HepG2 (cell line): ENCODE data around the gene ATP10A. TPM values are rescaled to one million over a fixed set of nuclear protein-coding genes. Genes with fewer than 3 reads are reported as not detected.

Experiments
- ATAC-seq: fragments of 200-7000 bp; cut with Tn5 transposase; 3 replicates; pipeline ENCODE4 v1.9.1; 2020; ENCODE audit warnings: mild to moderate bottlenecking, moderate library complexity
- BruUV-seq: library from RNA; stranded (reverse); fragments of 400-500 nt; replicated peaks from 2 replicates; lab custom pipeline; 2021; lab: Mats Ljungman, UMichigan
- CTCF ChIA-PET: fragments of 300-600 bp; formaldehyde crosslinking; extraction: SDS; loops from one replicate; lab custom pipeline; 2021; ENCODE audit warnings: low total read pairs, inconsistent platforms, low intra/inter-chr PET ratio; lab: Yijun Ruan, JAX
- POLR2A ChIA-PET: fragments of 350-600 bp; sonication (Branson Sonifier 250); formaldehyde crosslinking; loops from one replicate; lab custom pipeline; 2020; ENCODE audit warnings: antibody characterized with exemption, inconsistent platforms; lab: Yijun Ruan, JAX
- DNase-seq: peaks from one replicate; pipeline ENCODE4 v3.0.0-alpha.2; 2015; ENCODE audit warnings: low spot score
- FAIRE-seq: peaks from 3 replicates; lab custom pipeline; 2011; peaks lifted over from hg19 to GRCh38; lab: Jason Lieb, UNC
- H2AFZ ChIP-seq: one replicate; pipeline ENCODE4 v1.6.1; 2011; ENCODE audit warnings: low read length, inconsistent platforms
- H3K27ac ChIP-seq: fragments of 300-600 bp; 3 replicates; pipeline ENCODE4 v1.8.0; 2011; ENCODE audit warnings: mixed run types, mild to moderate bottlenecking, mixed read lengths, low read length, inconsistent platforms; ENCODE audit not compliant: insufficient read depth; ENCODE audit errors: extremely low read length
- H3K27me3 ChIP-seq, 2 experiments: fragments of 200-600 bp in 1 of 2; 2 replicates in 1 of 2; 3 replicates in 1 of 2; pipeline versions ENCODE4 v1.6.0 to v1.8.0; 2011; ENCODE audit warnings: low read length in 2 of 2, mild to moderate bottlenecking in 2 of 2, moderate library complexity in 2 of 2, inconsistent platforms in 1 of 2; ENCODE audit not compliant: insufficient read depth in 2 of 2, control insufficient read depth in 1 of 2
- H3K36me3 ChIP-seq, 2 experiments: fragments of 200-600 bp in 1 of 2; replicated peaks in 1 of 2; 2 replicates in 1 of 2; 3 replicates in 1 of 2; pipeline versions ENCODE4 v1.5.1 to v1.8.0; 2011; ENCODE audit warnings: low read length in 2 of 2, inconsistent platforms in 1 of 2; ENCODE audit not compliant: insufficient read depth in 2 of 2, control insufficient read depth in 1 of 2
- H3K4me1 ChIP-seq: 2 replicates; pipeline ENCODE4 v1.5.1; 2012; ENCODE audit warnings: low read length, inconsistent platforms; ENCODE audit not compliant: insufficient read depth
- H3K4me2 ChIP-seq: 2 replicates; pipeline ENCODE4 v1.6.0; 2011; ENCODE audit warnings: low read depth, low read length, inconsistent platforms
- H3K4me3 ChIP-seq, 3 experiments: fragments of 200-600 bp in 1 of 3; sonication (generic), shearing (Covaris generic) in 1 of 3; replicated peaks in 1 of 3; 2 replicates each; pipeline ENCODE4 v1.5.1; 2011 to 2016; ENCODE audit warnings: low read length in 3 of 3, inconsistent platforms in 2 of 3, low read depth in 2 of 3, mild to moderate bottlenecking in 2 of 3, control low read depth in 1 of 3, mixed read lengths in 1 of 3; ENCODE audit not compliant: insufficient read depth in 1 of 3
- H3K79me2 ChIP-seq: one replicate; pipeline ENCODE4 v1.6.1; 2011; ENCODE audit warnings: low read length, inconsistent platforms; ENCODE audit not compliant: insufficient read depth
- H3K9ac ChIP-seq: 2 replicates; pipeline ENCODE4 v1.6.0; 2011; ENCODE audit warnings: mild to moderate bottlenecking, low read depth, low read length, inconsistent platforms; ENCODE audit not compliant: insufficient read depth
- H3K9me3 ChIP-seq: 2 replicates; pipeline ENCODE4 v1.5.1; 2012; ENCODE audit warnings: mild to moderate bottlenecking, low read length
- H4K20me1 ChIP-seq: 2 replicates; pipeline ENCODE4 v1.6.0; 2011; ENCODE audit warnings: inconsistent platforms, mild to moderate bottlenecking, low read length, moderate library complexity; ENCODE audit not compliant: insufficient read depth
- ESRRA ChIP-seq: sonication (generic); formaldehyde crosslinking; IDR thresholded peaks from 2 replicates; pipeline ENCODE4 v1.5.1; 2020; ENCODE audit warnings: mild to moderate bottlenecking, low read depth, missing genetic modification reagents
- EZH2 ChIP-seq: conservative IDR thresholded peaks from 2 replicates; pipeline ENCODE4 v1.6.1; 2012; ENCODE audit warnings: mild to moderate bottlenecking, low read depth, low read length, moderate library complexity
- TCF7 ChIP-seq: sonication (generic); IDR thresholded peaks from 2 replicates; pipeline ENCODE4 v1.6.1; 2016; ENCODE audit warnings: antibody characterized with exemption, low read depth
- whole genome bisulfite sequencing: methylation state at CpG from one replicate; pipeline ENCODE4 v1.1.6; 2017; ENCODE audit warnings: low lambda C conversion rate; 5-methylcytosine and 5-hydroxymethylcytosine counted together
- in situ Hi-C: cut with HindIII; loops from 2 replicates; pipeline ENCODE4 v1.10.0; 2017; ENCODE audit warnings: low pct_unique_long_range_greater_than_20kb; ENCODE audit not compliant: extremely low pct_ligation_motif_present
- intact Hi-C: fragments of 100-400 bp; cut with micrococcal nuclease; formaldehyde crosslinking; loops from one replicate; pipeline ENCODE4 v1.10.0; 2022; ENCODE audit not compliant: unreplicated experiment
- polyA plus RNA-seq, 8 experiments: library from polyadenylated mRNA; depleted of rRNA in 3 of 8; stranded (reverse) in 7 of 8; unstranded in 1 of 8; fragments of >200 nt; fragmentation: Illumina TruSeq in 4 of 8; extraction: Trizol in 4 of 8; gene quantifications; 2 replicates each; pipeline versions ENCODE4 v1.2.1 to v1.2.3, GENCODE V29; 2011 to 2016; ENCODE audit warnings: low read depth in 4 of 8, missing spikeins in 1 of 8, mixed read lengths in 1 of 8; ENCODE audit not compliant: insufficient read depth in 1 of 8
- total RNA-seq, 5 experiments: library from RNA; depleted of rRNA; stranded (reverse); fragments of >200 nt; fragmentation: Illumina TruSeq; extraction: Trizol; gene quantifications; 2 replicates each; pipeline ENCODE4 v1.2.3, GENCODE V29; 2016; ENCODE audit warnings: low read depth in 1 of 5
- TF ChIP-seq, protein P1 (sequence below): sonication (generic); formaldehyde crosslinking; IDR thresholded peaks from 2 replicates; pipeline ENCODE4 v1.4.0; 2020; ENCODE audit warnings: missing genetic modification reagents, borderline replicate concordance
- TF ChIP-seq, protein P2 (sequence below): sonication (generic); formaldehyde crosslinking; IDR thresholded peaks from 2 replicates; pipeline ENCODE4 v1.5.1; 2020; ENCODE audit warnings: mild to moderate bottlenecking, missing genetic modification reagents, borderline replicate concordance
- TF ChIP-seq, protein P3 (sequence below): sonication (generic); formaldehyde crosslinking; IDR thresholded peaks from 2 replicates; pipeline ENCODE4 v1.5.0; 2020; ENCODE audit warnings: mild to moderate bottlenecking, missing genetic modification reagents, borderline replicate concordance

Gene ATP10A
- total and polyA plus RNA-seq, 2 of the 13 experiments (the other 11 are each of a cell fraction or from before 2014, with no cell fraction given): 0.58 to 4.2 TPM

DNA sequence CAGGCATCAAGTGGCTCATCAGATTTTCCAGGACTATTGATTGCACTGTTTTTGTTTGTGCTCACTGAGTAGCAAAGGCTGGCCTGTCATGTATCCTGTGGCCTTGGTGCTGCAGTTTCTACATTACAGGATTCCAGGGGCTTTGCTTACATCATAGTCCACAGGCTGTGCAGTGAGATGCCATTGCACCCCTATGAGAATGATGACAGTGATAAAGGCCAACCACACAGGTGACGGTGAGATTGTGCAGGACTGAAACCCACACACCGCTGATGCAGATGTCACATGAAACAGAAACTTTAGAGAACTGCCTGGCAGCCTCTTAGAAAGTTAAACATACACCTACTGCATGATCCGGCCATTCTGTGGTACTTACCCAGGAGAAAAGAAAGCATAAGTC is 229.3 kb downstream of the ATP10A start:
- no peak overlapping the region for H3K9ac ChIP-seq
- no peaks in the 10 kb centered on the region for H3K79me2 ChIP-seq
- in situ Hi-C loops: no loop called here
- H3K4me1 ChIP-seq: peaks cover 13% of the 10 kb centered on the region
- no peak for DNase-seq
- H3K4me2 ChIP-seq: no peak overlapping the region
- no peaks in the 10 kb centered on the region for H3K36me3 ChIP-seq
- ATAC-seq: no peak
- no TSS peak for BruUV-seq
- intact Hi-C loops: no loop called here
- ChIA-PET POLR2A (no interaction called here), CTCF (no interaction called here)
- H3K4me3 ChIP-seq: no peak overlapping the region
- no peak overlapping the region for H3K27ac ChIP-seq
- H3K9me3 ChIP-seq: peaks cover 16% of the 10 kb centered on the region; the same call in 1 of the 2 replicates
- H4K20me1 ChIP-seq: no peaks in the 10 kb centered on the region
- H3K27me3 ChIP-seq: no peaks in the 10 kb centered on the region
- TF ChIP-seq ESRRA (CRISPR knock-in tag) (no peak), TCF7 (no peak), EZH2 (no peak)
- TF ChIP-seq, protein P1, sequence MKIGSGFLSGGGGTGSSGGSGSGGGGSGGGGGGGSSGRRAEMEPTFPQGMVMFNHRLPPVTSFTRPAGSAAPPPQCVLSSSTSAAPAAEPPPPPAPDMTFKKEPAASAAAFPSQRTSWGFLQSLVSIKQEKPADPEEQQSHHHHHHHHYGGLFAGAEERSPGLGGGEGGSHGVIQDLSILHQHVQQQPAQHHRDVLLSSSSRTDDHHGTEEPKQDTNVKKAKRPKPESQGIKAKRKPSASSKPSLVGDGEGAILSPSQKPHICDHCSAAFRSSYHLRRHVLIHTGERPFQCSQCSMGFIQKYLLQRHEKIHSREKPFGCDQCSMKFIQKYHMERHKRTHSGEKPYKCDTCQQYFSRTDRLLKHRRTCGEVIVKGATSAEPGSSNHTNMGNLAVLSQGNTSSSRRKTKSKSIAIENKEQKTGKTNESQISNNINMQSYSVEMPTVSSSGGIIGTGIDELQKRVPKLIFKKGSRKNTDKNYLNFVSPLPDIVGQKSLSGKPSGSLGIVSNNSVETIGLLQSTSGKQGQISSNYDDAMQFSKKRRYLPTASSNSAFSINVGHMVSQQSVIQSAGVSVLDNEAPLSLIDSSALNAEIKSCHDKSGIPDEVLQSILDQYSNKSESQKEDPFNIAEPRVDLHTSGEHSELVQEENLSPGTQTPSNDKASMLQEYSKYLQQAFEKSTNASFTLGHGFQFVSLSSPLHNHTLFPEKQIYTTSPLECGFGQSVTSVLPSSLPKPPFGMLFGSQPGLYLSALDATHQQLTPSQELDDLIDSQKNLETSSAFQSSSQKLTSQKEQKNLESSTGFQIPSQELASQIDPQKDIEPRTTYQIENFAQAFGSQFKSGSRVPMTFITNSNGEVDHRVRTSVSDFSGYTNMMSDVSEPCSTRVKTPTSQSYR (CRISPR knock-in tag): no peak
- TF ChIP-seq, protein P2, sequence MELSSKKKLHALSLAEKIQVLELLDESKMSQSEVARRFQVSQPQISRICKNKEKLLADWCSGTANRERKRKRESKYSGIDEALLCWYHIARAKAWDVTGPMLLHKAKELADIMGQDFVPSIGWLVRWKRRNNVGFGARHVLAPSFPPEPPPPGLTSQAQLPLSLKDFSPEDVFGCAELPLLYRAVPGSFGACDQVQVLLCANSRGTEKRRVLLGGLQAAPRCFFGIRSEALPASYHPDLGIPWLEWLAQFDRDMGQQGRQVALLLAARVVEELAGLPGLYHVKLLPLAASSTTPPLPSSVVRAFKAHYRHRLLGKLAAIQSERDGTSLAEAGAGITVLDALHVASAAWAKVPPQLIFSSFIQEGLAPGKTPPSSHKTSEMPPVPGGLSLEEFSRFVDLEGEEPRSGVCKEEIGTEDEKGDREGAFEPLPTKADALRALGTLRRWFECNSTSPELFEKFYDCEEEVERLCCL: no peak
- TF ChIP-seq, protein P3, sequence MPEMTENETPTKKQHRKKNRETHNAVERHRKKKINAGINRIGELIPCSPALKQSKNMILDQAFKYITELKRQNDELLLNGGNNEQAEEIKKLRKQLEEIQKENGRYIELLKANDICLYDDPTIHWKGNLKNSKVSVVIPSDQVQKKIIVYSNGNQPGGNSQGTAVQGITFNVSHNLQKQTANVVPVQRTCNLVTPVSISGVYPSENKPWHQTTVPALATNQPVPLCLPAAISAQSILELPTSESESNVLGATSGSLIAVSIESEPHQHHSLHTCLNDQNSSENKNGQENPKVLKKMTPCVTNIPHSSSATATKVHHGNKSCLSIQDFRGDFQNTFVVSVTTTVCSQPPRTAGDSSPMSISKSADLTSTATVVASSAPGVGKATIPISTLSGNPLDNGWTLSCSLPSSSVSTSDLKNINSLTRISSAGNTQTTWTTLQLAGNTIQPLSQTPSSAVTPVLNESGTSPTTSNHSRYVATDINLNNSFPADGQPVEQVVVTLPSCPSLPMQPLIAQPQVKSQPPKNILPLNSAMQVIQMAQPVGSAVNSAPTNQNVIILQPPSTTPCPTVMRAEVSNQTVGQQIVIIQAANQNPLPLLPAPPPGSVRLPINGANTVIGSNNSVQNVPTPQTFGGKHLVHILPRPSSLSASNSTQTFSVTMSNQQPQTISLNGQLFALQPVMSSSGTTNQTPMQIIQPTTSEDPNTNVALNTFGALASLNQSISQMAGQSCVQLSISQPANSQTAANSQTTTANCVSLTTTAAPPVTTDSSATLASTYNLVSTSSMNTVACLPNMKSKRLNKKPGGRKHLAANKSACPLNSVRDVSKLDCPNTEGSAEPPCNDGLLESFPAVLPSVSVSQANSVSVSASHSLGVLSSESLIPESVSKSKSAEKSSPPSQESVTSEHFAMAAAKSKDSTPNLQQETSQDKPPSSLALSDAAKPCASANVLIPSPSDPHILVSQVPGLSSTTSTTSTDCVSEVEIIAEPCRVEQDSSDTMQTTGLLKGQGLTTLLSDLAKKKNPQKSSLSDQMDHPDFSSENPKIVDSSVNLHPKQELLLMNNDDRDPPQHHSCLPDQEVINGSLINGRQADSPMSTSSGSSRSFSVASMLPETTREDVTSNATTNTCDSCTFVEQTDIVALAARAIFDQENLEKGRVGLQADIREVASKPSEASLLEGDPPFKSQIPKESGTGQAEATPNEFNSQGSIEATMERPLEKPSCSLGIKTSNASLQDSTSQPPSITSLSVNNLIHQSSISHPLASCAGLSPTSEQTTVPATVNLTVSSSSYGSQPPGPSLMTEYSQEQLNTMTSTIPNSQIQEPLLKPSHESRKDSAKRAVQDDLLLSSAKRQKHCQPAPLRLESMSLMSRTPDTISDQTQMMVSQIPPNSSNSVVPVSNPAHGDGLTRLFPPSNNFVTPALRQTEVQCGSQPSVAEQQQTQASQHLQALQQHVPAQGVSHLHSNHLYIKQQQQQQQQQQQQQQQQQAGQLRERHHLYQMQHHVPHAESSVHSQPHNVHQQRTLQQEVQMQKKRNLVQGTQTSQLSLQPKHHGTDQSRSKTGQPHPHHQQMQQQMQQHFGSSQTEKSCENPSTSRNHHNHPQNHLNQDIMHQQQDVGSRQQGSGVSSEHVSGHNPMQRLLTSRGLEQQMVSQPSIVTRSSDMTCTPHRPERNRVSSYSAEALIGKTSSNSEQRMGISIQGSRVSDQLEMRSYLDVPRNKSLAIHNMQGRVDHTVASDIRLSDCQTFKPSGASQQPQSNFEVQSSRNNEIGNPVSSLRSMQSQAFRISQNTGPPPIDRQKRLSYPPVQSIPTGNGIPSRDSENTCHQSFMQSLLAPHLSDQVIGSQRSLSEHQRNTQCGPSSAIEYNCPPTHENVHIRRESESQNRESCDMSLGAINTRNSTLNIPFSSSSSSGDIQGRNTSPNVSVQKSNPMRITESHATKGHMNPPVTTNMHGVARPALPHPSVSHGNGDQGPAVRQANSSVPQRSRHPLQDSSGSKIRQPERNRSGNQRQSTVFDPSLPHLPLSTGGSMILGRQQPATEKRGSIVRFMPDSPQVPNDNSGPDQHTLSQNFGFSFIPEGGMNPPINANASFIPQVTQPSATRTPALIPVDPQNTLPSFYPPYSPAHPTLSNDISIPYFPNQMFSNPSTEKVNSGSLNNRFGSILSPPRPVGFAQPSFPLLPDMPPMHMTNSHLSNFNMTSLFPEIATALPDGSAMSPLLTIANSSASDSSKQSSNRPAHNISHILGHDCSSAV: no peak
- WGBS: 33% methylated on average over 2 of the region's 3 CpGs
- FAIRE-seq: no peak
- no peak overlapping the region for H2AFZ ChIP-seq
